Measurements from ENCODE around the gene MGLL.

DNA sequence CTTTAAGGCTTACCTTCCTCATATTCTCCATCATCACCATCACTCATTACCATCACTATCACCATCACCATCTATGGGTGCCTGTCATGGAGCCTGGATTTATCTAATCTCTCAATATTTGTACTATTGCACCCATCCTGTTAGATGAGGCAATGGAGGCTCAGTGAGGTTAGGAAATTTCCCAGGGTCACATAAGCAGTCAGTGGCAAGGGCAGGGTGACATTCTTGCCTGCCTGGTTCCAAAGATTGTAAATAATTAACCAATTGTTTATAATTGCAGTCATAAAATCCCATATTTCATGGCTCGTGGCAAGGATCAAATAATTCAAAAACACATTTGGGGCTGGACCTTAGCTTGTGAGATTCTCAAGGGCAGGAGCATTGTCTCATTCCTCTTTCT lies 55.2 kb downstream of the MGLL start:
- TF ChIP-seq, protein P1, sequence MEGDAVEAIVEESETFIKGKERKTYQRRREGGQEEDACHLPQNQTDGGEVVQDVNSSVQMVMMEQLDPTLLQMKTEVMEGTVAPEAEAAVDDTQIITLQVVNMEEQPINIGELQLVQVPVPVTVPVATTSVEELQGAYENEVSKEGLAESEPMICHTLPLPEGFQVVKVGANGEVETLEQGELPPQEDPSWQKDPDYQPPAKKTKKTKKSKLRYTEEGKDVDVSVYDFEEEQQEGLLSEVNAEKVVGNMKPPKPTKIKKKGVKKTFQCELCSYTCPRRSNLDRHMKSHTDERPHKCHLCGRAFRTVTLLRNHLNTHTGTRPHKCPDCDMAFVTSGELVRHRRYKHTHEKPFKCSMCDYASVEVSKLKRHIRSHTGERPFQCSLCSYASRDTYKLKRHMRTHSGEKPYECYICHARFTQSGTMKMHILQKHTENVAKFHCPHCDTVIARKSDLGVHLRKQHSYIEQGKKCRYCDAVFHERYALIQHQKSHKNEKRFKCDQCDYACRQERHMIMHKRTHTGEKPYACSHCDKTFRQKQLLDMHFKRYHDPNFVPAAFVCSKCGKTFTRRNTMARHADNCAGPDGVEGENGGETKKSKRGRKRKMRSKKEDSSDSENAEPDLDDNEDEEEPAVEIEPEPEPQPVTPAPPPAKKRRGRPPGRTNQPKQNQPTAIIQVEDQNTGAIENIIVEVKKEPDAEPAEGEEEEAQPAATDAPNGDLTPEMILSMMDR (IDR thresholded peaks at IDR 0.05; ENCODE audit: low read length) = no peak
- no peak for TF ChIP-seq EZH2 (optimal IDR thresholded peaks at IDR 0.05; ENCODE audit: low read depth, low read length)

All from MM.1S (cell line).